Trophoblast cell (in vitro differentiated cells and primary cell): ENCODE measurements around the gene SP1.
"Not testable (repeated sequence)": the region's sequence is repeated elsewhere in the genome, so short reads cannot be mapped to it uniquely, and the experiment has no call there.

Experiments
- DNase-seq, 2 donors: peaks; one replicate each; pipeline ENCODE4 v3.0.0-alpha.2; 2016
- H2AFZ ChIP-seq: 2 replicates; pipeline ENCODE4 v1.6.1; 2013; ENCODE audit warnings: low read length, moderate library complexity, mild to moderate bottlenecking; ENCODE audit not compliant: insufficient read depth, poor library complexity
- H2AK5ac ChIP-seq: 2 replicates; pipeline ENCODE4 v1.6.1; 2013; ENCODE audit warnings: mild to moderate bottlenecking, low read length
- H2BK120ac ChIP-seq: 2 replicates; pipeline ENCODE4 v1.6.1; 2013; ENCODE audit warnings: low read length, mild to moderate bottlenecking, moderate library complexity; ENCODE audit not compliant: insufficient read depth, poor library complexity
- H2BK12ac ChIP-seq: 2 replicates; pipeline ENCODE4 v1.6.1; 2013; ENCODE audit warnings: mild to moderate bottlenecking, low read length, moderate library complexity
- H2BK5ac ChIP-seq: 2 replicates; pipeline ENCODE4 v1.6.1; 2013; ENCODE audit warnings: low read length, low read depth, moderate library complexity, mild to moderate bottlenecking; ENCODE audit not compliant: poor library complexity
- H3K14ac ChIP-seq: 2 replicates; pipeline ENCODE4 v1.6.1; 2013; ENCODE audit warnings: mild to moderate bottlenecking, low read length
- H3K18ac ChIP-seq: 2 replicates; pipeline ENCODE4 v1.6.1; 2013; ENCODE audit warnings: mild to moderate bottlenecking, low read length
- H3K23ac ChIP-seq: 2 replicates; pipeline ENCODE4 v1.6.1; 2013; ENCODE audit warnings: low read length
- H3K27ac ChIP-seq: 2 replicates; pipeline ENCODE4 v1.5.1; 2013; ENCODE audit warnings: low read depth, mild to moderate bottlenecking, inconsistent platforms, low read length, moderate library complexity
- H3K27me3 ChIP-seq: 2 replicates; pipeline ENCODE4 v1.6.1; 2013; ENCODE audit warnings: inconsistent platforms, mild to moderate bottlenecking, low read length, moderate library complexity; ENCODE audit not compliant: insufficient read depth
- H3K36me3 ChIP-seq, 2 experiments: 1 replicate in 1 of 2; 2 replicates in 1 of 2; pipeline ENCODE4 v1.6.1; 2013; ENCODE audit warnings: low read length in 2 of 2, mild to moderate bottlenecking in 2 of 2, moderate library complexity in 1 of 2; ENCODE audit not compliant: insufficient read depth in 2 of 2, control insufficient read depth in 1 of 2
- H3K4ac ChIP-seq: 2 replicates; pipeline ENCODE4 v1.6.1; 2013; ENCODE audit warnings: low read depth, mild to moderate bottlenecking, low read length, moderate library complexity
- H3K4me1 ChIP-seq, 2 experiments: 1 replicate in 1 of 2; 2 replicates in 1 of 2; pipeline ENCODE4 v1.6.1; 2013; ENCODE audit warnings: low read length in 2 of 2, mild to moderate bottlenecking in 2 of 2, moderate library complexity in 1 of 2; ENCODE audit not compliant: insufficient read depth in 2 of 2, control insufficient read depth in 1 of 2
- H3K4me2 ChIP-seq: 2 replicates; pipeline ENCODE4 v1.6.1; 2013; ENCODE audit warnings: inconsistent platforms, mild to moderate bottlenecking, low read length, moderate library complexity
- H3K4me3 ChIP-seq: 2 replicates; pipeline ENCODE4 v1.5.1; 2013; ENCODE audit warnings: mild to moderate bottlenecking, low read depth, low read length, inconsistent platforms
- H3K79me1 ChIP-seq: one replicate; pipeline ENCODE4 v1.6.1; 2013; ENCODE audit warnings: low read length
- H3K79me2 ChIP-seq: 2 replicates; pipeline ENCODE4 v1.6.1; 2013; ENCODE audit warnings: low read length, mild to moderate bottlenecking; ENCODE audit not compliant: control insufficient read depth, insufficient read depth, poor library complexity
- H3K9ac ChIP-seq: 2 replicates; pipeline ENCODE4 v1.6.1; 2013; ENCODE audit warnings: mild to moderate bottlenecking, low read length
- H3K9me3 ChIP-seq: 2 replicates; pipeline ENCODE4 v1.6.1; 2013; ENCODE audit warnings: low read depth, mild to moderate bottlenecking, control low read depth, inconsistent platforms, low read length; ENCODE audit not compliant: insufficient read depth
- H4K12ac ChIP-seq: 2 replicates; pipeline ENCODE4 v1.6.1; 2013; ENCODE audit warnings: low read depth, mild to moderate bottlenecking, low read length, moderate library complexity
- H4K8ac ChIP-seq: 2 replicates; pipeline ENCODE4 v1.6.1; 2013; ENCODE audit warnings: low read depth, mild to moderate bottlenecking, low read length, moderate library complexity
- H4K91ac ChIP-seq: one replicate; pipeline ENCODE4 v1.6.1; 2013; ENCODE audit warnings: low read depth, mild to moderate bottlenecking, low read length, moderate library complexity
- whole genome bisulfite sequencing: extraction: QIAGEN DNeasy Blood & Tissue Kit; methylation state at CpG from one replicate; pipeline ENCODE4 v1.1.7; 2013; ENCODE audit warnings: missing lambda C conversion rate; ENCODE audit not compliant: insufficient read length, insufficient coverage; ENCODE audit errors: extremely low coverage; 5-methylcytosine and 5-hydroxymethylcytosine counted together

Gene SP1

GRCh38 chr12:53373554-53374133 lies 6.3 kb upstream of the SP1 start:
- not testable (repeated sequence) for H3K9ac ChIP-seq, H3K4me3 ChIP-seq, H3K14ac ChIP-seq, H3K9me3 ChIP-seq, H3K23ac ChIP-seq, H3K27me3 ChIP-seq, H2BK12ac ChIP-seq, H2BK120ac ChIP-seq, H2AFZ ChIP-seq, H4K12ac ChIP-seq, H3K4me1 ChIP-seq, H3K27ac ChIP-seq, H2AK5ac ChIP-seq, H3K4me2 ChIP-seq, H4K91ac ChIP-seq, H4K8ac ChIP-seq, H3K36me3 ChIP-seq, H2BK5ac ChIP-seq, H3K18ac ChIP-seq, H3K79me2 ChIP-seq, H3K4ac ChIP-seq
- H3K79me1 ChIP-seq, result peaks cover 19% of the 10 kb centered on the region
- peak in 1 of 2 donors; percentile 39 for DNase-seq
- no CpG with 5 or more reads among the region's 6 CpGs for WGBS

GRCh38 chr12:53374277-53374676 lies 5.7 kb upstream of the SP1 start:
- not testable (repeated sequence) for H3K14ac ChIP-seq, H4K8ac ChIP-seq, H3K4me3 ChIP-seq, H2BK12ac ChIP-seq, H3K9ac ChIP-seq, H3K4ac ChIP-seq, H3K9me3 ChIP-seq, H3K79me2 ChIP-seq, H2BK5ac ChIP-seq, H3K36me3 ChIP-seq, H3K27me3 ChIP-seq, DNase-seq, H2AFZ ChIP-seq, H3K27ac ChIP-seq, H4K12ac ChIP-seq, H2BK120ac ChIP-seq, H2AK5ac ChIP-seq, H3K4me2 ChIP-seq, H3K18ac ChIP-seq, H3K23ac ChIP-seq
- Histone ChIP-seq H4K91ac (peak overlapping the region; percentile 21), H3K4me1 (peaks cover 10 to 12% of the 10 kb centered on the region in 2 experiments), H3K79me1 (peaks cover 24% of the 10 kb centered on the region)
- WGBS, result no CpG with 5 or more reads among the region's 14 CpGs

- H3K79me1 ChIP-seq, result peaks cover 14% of the 10 kb centered on the region
- H3K4me1 ChIP-seq, result peaks cover 3 to 7% of the 10 kb centered on the region in 2 experiments
- H4K91ac ChIP-seq, result no peak overlapping the region
- no peak overlapping the region for H4K12ac ChIP-seq
- no peak overlapping the region for H3K4me2 ChIP-seq
- H2AFZ ChIP-seq, result no peak overlapping the region
- H3K9me3 ChIP-seq, result no peaks in the 10 kb centered on the region
- no peak overlapping the region for H2BK12ac ChIP-seq
- DNase-seq, result no peak
- H2BK120ac ChIP-seq, result no peak overlapping the region
- WGBS, result no CpG with 5 or more reads among the region's 2 CpGs
- H3K4me3 ChIP-seq, result no peak overlapping the region
- no peaks in the 10 kb centered on the region for H3K27me3 ChIP-seq
- H4K8ac ChIP-seq, result no peak overlapping the region
- no peak overlapping the region for H3K9ac ChIP-seq
- H3K79me2 ChIP-seq, result peaks cover 6% of the 10 kb centered on the region
- no peak overlapping the region for H3K14ac ChIP-seq
- H2BK5ac ChIP-seq, result no peak overlapping the region
- H3K27ac ChIP-seq, result no peak overlapping the region
- H3K36me3 ChIP-seq, result no peaks in the 10 kb centered on the region
- no peak overlapping the region for H3K23ac ChIP-seq
- no peak overlapping the region for H3K4ac ChIP-seq
- no peak overlapping the region for H2AK5ac ChIP-seq
- H3K18ac ChIP-seq, result no peak overlapping the region
These were observed 3.2 kb upstream of the SP1 start for GRCh38 chr12:53376747-53377146.

- no CpG with 5 or more reads among the region's 12 CpGs for WGBS
- H3K79me2 ChIP-seq, result peaks cover 12% of the 10 kb centered on the region
- H3K14ac ChIP-seq, result no peak overlapping the region
- H3K27ac ChIP-seq, result no peak overlapping the region
- H3K9me3 ChIP-seq, result peaks cover 2% of the 10 kb centered on the region
- H3K9ac ChIP-seq, result no peak overlapping the region
- H3K4ac ChIP-seq, result no peak overlapping the region
- no peak overlapping the region for H3K4me3 ChIP-seq
- no peak overlapping the region for H4K12ac ChIP-seq
- H2AFZ ChIP-seq, result no peak overlapping the region
- no peak overlapping the region for H4K91ac ChIP-seq
- no peak overlapping the region for H2BK12ac ChIP-seq
- H3K27me3 ChIP-seq, result no peaks in the 10 kb centered on the region
- H2AK5ac ChIP-seq, result peak overlapping the region; percentile 59
- H2BK5ac ChIP-seq, result no peak overlapping the region
- no peak overlapping the region for H3K4me2 ChIP-seq
- no peak overlapping the region for H2BK120ac ChIP-seq
- H3K79me1 ChIP-seq, result peaks cover 11% of the 10 kb centered on the region
- DNase-seq, result no peak
- H3K18ac ChIP-seq, result no peak overlapping the region
- no peak overlapping the region for H3K23ac ChIP-seq
- H3K4me1 ChIP-seq, result peaks cover 10 to 17% of the 10 kb centered on the region in 2 experiments
- peak overlapping the region; percentile 13 for H4K8ac ChIP-seq
- H3K36me3 ChIP-seq, result peaks cover 14% of the 10 kb centered on the region in 2 experiments
These were observed 1.8 kb upstream of the SP1 start for GRCh38 chr12:53378222-53378621.
